GM23338 (cell line): ENCODE data around the gene SZRD1. TPM values are rescaled to one million over a fixed set of nuclear protein-coding genes. Genes with fewer than 3 reads are reported as not detected.

Source experiments
- ATAC-seq: fragments of 200-7000 bp; cut with Tn5 transposase; 3 replicates; pipeline ENCODE4 v1.9.1; 2020
- DNase-seq: peaks from one replicate; pipeline ENCODE4 v3.0.0-alpha.2; 2015; ENCODE audit warnings: low spot score
- H2AFZ ChIP-seq: fragments of 200-600 bp; sonication (generic); 2 replicates; pipeline ENCODE4 v1.8.0; 2016; ENCODE audit warnings: antibody characterized with exemption, mild to moderate bottlenecking, moderate library complexity
- H3F3A ChIP-seq: fragments of 200-600 bp; sonication (generic); replicated peaks from 2 replicates; pipeline ENCODE4 v1.8.0; 2017; ENCODE audit warnings: antibody characterized with exemption, mixed run types, low read depth
- H3K27ac ChIP-seq: fragments of 200-600 bp; sonication (generic); 2 replicates; pipeline ENCODE4 v1.6.1; 2016; ENCODE audit warnings: low read depth
- H3K27me3 ChIP-seq: fragments of 200-600 bp; sonication (generic); 2 replicates; pipeline ENCODE4 v1.8.0; 2016; ENCODE audit warnings: mild to moderate bottlenecking, mixed run types, moderate library complexity; ENCODE audit not compliant: insufficient read depth
- H3K36me3 ChIP-seq: fragments of 200-600 bp; sonication (generic); 2 replicates; pipeline ENCODE4 v1.8.0; 2016; ENCODE audit warnings: mild to moderate bottlenecking; ENCODE audit not compliant: insufficient read depth
- H3K4me1 ChIP-seq: fragments of 200-600 bp; sonication (generic); 2 replicates; pipeline ENCODE4 v1.8.0; 2016; ENCODE audit warnings: mild to moderate bottlenecking, moderate library complexity; ENCODE audit not compliant: insufficient read depth
- H3K4me2 ChIP-seq: fragments of 200-600 bp; sonication (generic); 2 replicates; pipeline ENCODE4 v1.7.1; 2017; ENCODE audit warnings: mixed run types
- H3K4me3 ChIP-seq: fragments of 200-600 bp; sonication (generic); 2 replicates; pipeline ENCODE4 v1.6.1; 2016; ENCODE audit warnings: mixed run types
- H3K79me2 ChIP-seq: fragments of 200-600 bp; sonication (generic); replicated peaks from 2 replicates; pipeline ENCODE4 v1.8.0; 2017; ENCODE audit warnings: mild to moderate bottlenecking; ENCODE audit not compliant: insufficient read depth
- H3K9me2 ChIP-seq: fragments of 200-600 bp; sonication (generic); 2 replicates; pipeline ENCODE4 v1.8.0; 2017; ENCODE audit not compliant: insufficient read depth
- H4K20me1 ChIP-seq: fragments of 200-600 bp; sonication (generic); replicated peaks from 2 replicates; pipeline ENCODE4 v1.8.0; 2017; ENCODE audit warnings: mild to moderate bottlenecking; ENCODE audit not compliant: insufficient read depth
- H3K27ac Mint-ChIP-seq: 2 replicates; pipeline ENCODE4 v1.8.0; 2020; ENCODE audit warnings: inconsistent platforms, mild to moderate bottlenecking, moderate library complexity, mixed read lengths
- H3K27me3 Mint-ChIP-seq: 3 replicates; pipeline ENCODE4 v1.8.0; 2022; ENCODE audit warnings: low read depth, mild to moderate bottlenecking, moderate library complexity, mixed read lengths, inconsistent platforms; ENCODE audit not compliant: insufficient read depth, poor library complexity
- H3K36me3 Mint-ChIP-seq: 3 replicates; pipeline ENCODE4 v1.8.0; 2021; ENCODE audit warnings: low read depth, mild to moderate bottlenecking, inconsistent platforms, moderate library complexity, mixed read lengths
- H3K4me1 Mint-ChIP-seq: 3 replicates; pipeline ENCODE4 v1.8.0; 2020; ENCODE audit warnings: mild to moderate bottlenecking, inconsistent platforms, mixed read lengths
- H3K4me3 Mint-ChIP-seq: 3 replicates; pipeline ENCODE4 v1.8.0; 2021; ENCODE audit warnings: moderate library complexity, mild to moderate bottlenecking, inconsistent platforms, mixed read lengths
- H3K9me3 Mint-ChIP-seq: 3 replicates; pipeline ENCODE4 v1.8.0; 2020; ENCODE audit warnings: moderate library complexity, mild to moderate bottlenecking, inconsistent platforms, mixed read lengths
- CREB1 ChIP-seq: fragments of 250-450 bp; sonication (Bioruptor Pico); IDR thresholded peaks from 2 replicates; pipeline ENCODE4 v1.5.0; 2020; ENCODE audit warnings: low read depth, mild to moderate bottlenecking, moderate library complexity
- ETS1 ChIP-seq: IDR thresholded peaks from 2 replicates; pipeline ENCODE4 v1.6.1; 2016; ENCODE audit warnings: antibody characterized with exemption
- EZH2 ChIP-seq: fragments of 200-600 bp; sonication (generic); IDR thresholded peaks from one replicate; pipeline ENCODE4 v1.8.0; 2017; ENCODE audit warnings: antibody characterized with exemption, mild to moderate bottlenecking, low read depth; ENCODE audit not compliant: unreplicated experiment
- EZH2phosphoT487 ChIP-seq: fragments of 200-600 bp; sonication (generic); IDR thresholded peaks from one replicate; pipeline ENCODE4 v1.8.1; 2018; ENCODE audit warnings: antibody characterized with exemption; ENCODE audit not compliant: unreplicated experiment
- JUNB ChIP-seq: IDR thresholded peaks from one replicate; pipeline ENCODE4 v1.6.1; 2016; ENCODE audit warnings: antibody characterized with exemption; ENCODE audit not compliant: unreplicated experiment
- NANOG ChIP-seq: IDR thresholded peaks from 2 replicates; pipeline ENCODE4 v1.6.1; 2016; ENCODE audit warnings: antibody characterized with exemption, borderline replicate concordance
- POLR2AphosphoS5 ChIP-seq: IDR thresholded peaks from 2 replicates; pipeline ENCODE4 v1.6.1; 2016; ENCODE audit warnings: antibody characterized with exemption, low read depth
- REST ChIP-seq: IDR thresholded peaks from one replicate; pipeline ENCODE4 v1.6.1; 2018; ENCODE audit warnings: antibody characterized with exemption; ENCODE audit not compliant: unreplicated experiment
- STAT1 ChIP-seq: IDR thresholded peaks from one replicate; pipeline ENCODE4 v1.6.1; 2016; ENCODE audit warnings: antibody characterized with exemption; ENCODE audit not compliant: unreplicated experiment
- ZNF114 ChIP-seq: fragments of 250-450 bp; sonication (Bioruptor Pico); IDR thresholded peaks from 2 replicates; pipeline ENCODE4 v1.5.0; 2020; ENCODE audit warnings: mild to moderate bottlenecking, moderate library complexity
- ZNF331 ChIP-seq: fragments of 250-450 bp; sonication (Bioruptor Pico); IDR thresholded peaks from 2 replicates; pipeline ENCODE4 v1.5.0; 2020; ENCODE audit warnings: low read depth, mild to moderate bottlenecking, moderate library complexity
- polyA plus RNA-seq: library from polyadenylated mRNA; unstranded; fragments of >200 nt; fragmentation: Nextera tagmentation; extraction: Ambion mirVana; gene quantifications from 2 replicates; pipeline ENCODE4 v1.2.1, GENCODE V29; 2016
- total RNA-seq: library from RNA; depleted of rRNA; stranded (reverse); fragments of >200 nt; shearing (Covaris generic); gene quantifications from 2 replicates; pipeline ENCODE4 v1.2.3, GENCODE V29; 2014
- TF ChIP-seq, protein P1 (sequence below), 2 experiments: fragments of 200-600 bp in 1 of 2; sonication (generic) in 1 of 2; conservative IDR thresholded peaks; 2 replicates each; pipeline versions ENCODE4 v1.5.1 to v1.6.1; 2016 to 2017; ENCODE audit warnings: antibody characterized with exemption in 2 of 2, low read depth in 2 of 2, mild to moderate bottlenecking in 2 of 2, moderate library complexity in 1 of 2

Gene SZRD1
- total and polyA plus RNA-seq, 2 experiments from 2014 or later: 32.5 to 70.9 TPM

- TF ChIP-seq ETS1 (no peak), POLR2AphosphoS5 (no peak), EZH2phosphoT487 (no peak), REST (no peak), JUNB (no peak), STAT1 (no peak), NANOG (no peak), EZH2 (no peak), ZNF331 (CRISPR knock-in tag) (no peak), ZNF114 (CRISPR knock-in tag) (no peak), CREB1 (CRISPR knock-in tag) (no peak)
- TF ChIP-seq, protein P1, sequence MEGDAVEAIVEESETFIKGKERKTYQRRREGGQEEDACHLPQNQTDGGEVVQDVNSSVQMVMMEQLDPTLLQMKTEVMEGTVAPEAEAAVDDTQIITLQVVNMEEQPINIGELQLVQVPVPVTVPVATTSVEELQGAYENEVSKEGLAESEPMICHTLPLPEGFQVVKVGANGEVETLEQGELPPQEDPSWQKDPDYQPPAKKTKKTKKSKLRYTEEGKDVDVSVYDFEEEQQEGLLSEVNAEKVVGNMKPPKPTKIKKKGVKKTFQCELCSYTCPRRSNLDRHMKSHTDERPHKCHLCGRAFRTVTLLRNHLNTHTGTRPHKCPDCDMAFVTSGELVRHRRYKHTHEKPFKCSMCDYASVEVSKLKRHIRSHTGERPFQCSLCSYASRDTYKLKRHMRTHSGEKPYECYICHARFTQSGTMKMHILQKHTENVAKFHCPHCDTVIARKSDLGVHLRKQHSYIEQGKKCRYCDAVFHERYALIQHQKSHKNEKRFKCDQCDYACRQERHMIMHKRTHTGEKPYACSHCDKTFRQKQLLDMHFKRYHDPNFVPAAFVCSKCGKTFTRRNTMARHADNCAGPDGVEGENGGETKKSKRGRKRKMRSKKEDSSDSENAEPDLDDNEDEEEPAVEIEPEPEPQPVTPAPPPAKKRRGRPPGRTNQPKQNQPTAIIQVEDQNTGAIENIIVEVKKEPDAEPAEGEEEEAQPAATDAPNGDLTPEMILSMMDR (conservative IDR thresholded peaks at IDR 0.05; ENCODE audit: low read depth in 2 of 2): no peak
Measured at GRCh38 chr1:16397120-16397519, 30.1 kb downstream of the SZRD1 start (continued).

- DNase-seq (no peak), ATAC-seq (no peak)
- peaks cover 19% of the 10 kb centered on the region for H3K4me1 Mint-ChIP-seq
- peaks cover 5% of the 10 kb centered on the region for H3K27me3 Mint-ChIP-seq
- no peak overlapping the region for H2AFZ ChIP-seq
- H3F3A ChIP-seq: no peaks in the 10 kb centered on the region
- no peaks in the 10 kb centered on the region for H3K9me2 ChIP-seq
- no peak overlapping the region; the same call in 2 of the 3 replicates for H3K4me3 Mint-ChIP-seq
- H3K36me3 ChIP-seq: peaks cover 7% of the 10 kb centered on the region
- H3K36me3 Mint-ChIP-seq: peaks cover 40% of the 10 kb centered on the region
- no peak overlapping the region for H3K4me2 ChIP-seq
- H3K27me3 ChIP-seq: no peaks in the 10 kb centered on the region
- H3K4me3 ChIP-seq: no peak overlapping the region
- peaks cover 4% of the 10 kb centered on the region; the same call in 1 of the 2 replicates for H3K4me1 ChIP-seq
- no peak overlapping the region; the same call in 1 of the 2 replicates for H3K27ac Mint-ChIP-seq
- H4K20me1 ChIP-seq: peaks cover 13% of the 10 kb centered on the region
- H3K9me3 Mint-ChIP-seq: no peaks in the 10 kb centered on the region
- H3K79me2 ChIP-seq: peaks cover 7% of the 10 kb centered on the region
- H3K27ac ChIP-seq: no peak overlapping the region
- TF ChIP-seq ZNF331 (CRISPR knock-in tag): no peak
- no peak for TF ChIP-seq REST
- no peak for TF ChIP-seq CREB1 (CRISPR knock-in tag)
- TF ChIP-seq POLR2AphosphoS5: no peak
Measured at GRCh38 chr1:16398371-16398953, 31.4 kb downstream of the SZRD1 start.
